HepG2 (cell line): Measurements from ENCODE around the gene SPDL1. TPM values are rescaled to one million over a fixed set of nuclear protein-coding genes. Genes with fewer than 3 reads are reported as not detected.

Experiments used
- ATAC-seq: fragments of 200-7000 bp; cut with Tn5 transposase; 3 replicates; pipeline ENCODE4 v1.9.1; 2020; ENCODE audit warnings: mild to moderate bottlenecking, moderate library complexity
- BruUV-seq: library from RNA; stranded (reverse); fragments of 400-500 nt; replicated peaks from 2 replicates; lab custom pipeline; 2021; lab: Mats Ljungman, UMichigan
- CTCF ChIA-PET: fragments of 300-600 bp; formaldehyde crosslinking; extraction: SDS; loops from one replicate; lab custom pipeline; 2021; ENCODE audit warnings: low total read pairs, inconsistent platforms, low intra/inter-chr PET ratio; lab: Yijun Ruan, JAX
- POLR2A ChIA-PET: fragments of 350-600 bp; sonication (Branson Sonifier 250); formaldehyde crosslinking; loops from one replicate; lab custom pipeline; 2020; ENCODE audit warnings: antibody characterized with exemption, inconsistent platforms; lab: Yijun Ruan, JAX
- DNase-seq: peaks from one replicate; pipeline ENCODE4 v3.0.0-alpha.2; 2015; ENCODE audit warnings: low spot score
- FAIRE-seq: peaks from 3 replicates; lab custom pipeline; 2011; peaks lifted over from hg19 to GRCh38; lab: Jason Lieb, UNC
- H2AFZ ChIP-seq: one replicate; pipeline ENCODE4 v1.6.1; 2011; ENCODE audit warnings: low read length, inconsistent platforms
- H3K27ac ChIP-seq: fragments of 300-600 bp; 3 replicates; pipeline ENCODE4 v1.8.0; 2011; ENCODE audit warnings: mixed run types, mild to moderate bottlenecking, mixed read lengths, low read length, inconsistent platforms; ENCODE audit not compliant: insufficient read depth; ENCODE audit errors: extremely low read length
- H3K27me3 ChIP-seq, 2 experiments: fragments of 200-600 bp in 1 of 2; 2 replicates in 1 of 2; 3 replicates in 1 of 2; pipeline versions ENCODE4 v1.6.0 to v1.8.0; 2011; ENCODE audit warnings: low read length in 2 of 2, mild to moderate bottlenecking in 2 of 2, moderate library complexity in 2 of 2, inconsistent platforms in 1 of 2; ENCODE audit not compliant: insufficient read depth in 2 of 2, control insufficient read depth in 1 of 2
- H3K36me3 ChIP-seq, 2 experiments: fragments of 200-600 bp in 1 of 2; replicated peaks in 1 of 2; 2 replicates in 1 of 2; 3 replicates in 1 of 2; pipeline versions ENCODE4 v1.5.1 to v1.8.0; 2011; ENCODE audit warnings: low read length in 2 of 2, inconsistent platforms in 1 of 2; ENCODE audit not compliant: insufficient read depth in 2 of 2, control insufficient read depth in 1 of 2
- H3K4me1 ChIP-seq: 2 replicates; pipeline ENCODE4 v1.5.1; 2012; ENCODE audit warnings: low read length, inconsistent platforms; ENCODE audit not compliant: insufficient read depth
- H3K4me2 ChIP-seq: 2 replicates; pipeline ENCODE4 v1.6.0; 2011; ENCODE audit warnings: low read depth, low read length, inconsistent platforms
- H3K4me3 ChIP-seq, 3 experiments: fragments of 200-600 bp in 1 of 3; sonication (generic), shearing (Covaris generic) in 1 of 3; replicated peaks in 1 of 3; 2 replicates each; pipeline ENCODE4 v1.5.1; 2011 to 2016; ENCODE audit warnings: low read length in 3 of 3, inconsistent platforms in 2 of 3, low read depth in 2 of 3, mild to moderate bottlenecking in 2 of 3, control low read depth in 1 of 3, mixed read lengths in 1 of 3; ENCODE audit not compliant: insufficient read depth in 1 of 3
- H3K79me2 ChIP-seq: one replicate; pipeline ENCODE4 v1.6.1; 2011; ENCODE audit warnings: low read length, inconsistent platforms; ENCODE audit not compliant: insufficient read depth
- H3K9ac ChIP-seq: 2 replicates; pipeline ENCODE4 v1.6.0; 2011; ENCODE audit warnings: mild to moderate bottlenecking, low read depth, low read length, inconsistent platforms; ENCODE audit not compliant: insufficient read depth
- H3K9me3 ChIP-seq: 2 replicates; pipeline ENCODE4 v1.5.1; 2012; ENCODE audit warnings: mild to moderate bottlenecking, low read length
- H4K20me1 ChIP-seq: 2 replicates; pipeline ENCODE4 v1.6.0; 2011; ENCODE audit warnings: inconsistent platforms, mild to moderate bottlenecking, low read length, moderate library complexity; ENCODE audit not compliant: insufficient read depth
- ASH2L ChIP-seq: fragments of 300-600, 200-600 bp; sonication (generic); IDR thresholded peaks from 2 replicates; pipeline ENCODE4 v1.7.0; 2017; ENCODE audit warnings: low read depth, mild to moderate bottlenecking, moderate library complexity, mixed read lengths, low read length; ENCODE audit not compliant: insufficient read length
- CC2D1A ChIP-seq: sonication (generic); formaldehyde crosslinking; IDR thresholded peaks from 2 replicates; pipeline ENCODE4 v1.8.1; 2023; ENCODE audit warnings: mild to moderate bottlenecking, missing genetic modification reagents
- HNRNPLL ChIP-seq: fragments of 200-400 bp; formaldehyde crosslinking; IDR thresholded peaks from 2 replicates; pipeline ENCODE4 v1.6.1; 2017; ENCODE audit warnings: mild to moderate bottlenecking, low read depth, low read length; ENCODE audit not compliant: poor library complexity, severe bottlenecking
- MED13 ChIP-seq: sonication (generic); formaldehyde crosslinking; IDR thresholded peaks from 2 replicates; pipeline ENCODE4 v1.5.0; 2020; ENCODE audit warnings: missing genetic modification reagents
- SNRNP70 ChIP-seq: fragments of 200-400 bp; formaldehyde crosslinking; IDR thresholded peaks from 2 replicates; pipeline ENCODE4 v1.6.1; 2017; ENCODE audit warnings: mild to moderate bottlenecking, low read depth, low read length, moderate library complexity
- SP2 ChIP-seq: sonication (generic); formaldehyde crosslinking; IDR thresholded peaks from 2 replicates; pipeline ENCODE4 v1.5.1; 2020; ENCODE audit warnings: mild to moderate bottlenecking, missing genetic modification reagents
- SP5 ChIP-seq: IDR thresholded peaks from 2 replicates; pipeline ENCODE4 v1.6.1; 2016; ENCODE audit warnings: low read depth, borderline replicate concordance
- TAF1 ChIP-seq: sonication (generic); formaldehyde crosslinking; IDR thresholded peaks from 2 replicates; pipeline ENCODE4 v1.4.0; 2020; ENCODE audit warnings: missing genetic modification reagents
- ZFP62 ChIP-seq: sonication (generic); formaldehyde crosslinking; IDR thresholded peaks from 2 replicates; pipeline ENCODE4 v1.4.0; 2020; ENCODE audit warnings: missing genetic modification reagents
- ZNF354B ChIP-seq: sonication (generic); formaldehyde crosslinking; IDR thresholded peaks from 2 replicates; pipeline ENCODE4 v1.8.0; 2022; ENCODE audit warnings: mild to moderate bottlenecking, missing genetic modification reagents
- ZNF766 ChIP-seq: sonication (generic); formaldehyde crosslinking; IDR thresholded peaks from 2 replicates; pipeline ENCODE4 v1.5.0; 2020; ENCODE audit warnings: missing genetic modification reagents, borderline replicate concordance
- ZSCAN9 ChIP-seq: IDR thresholded peaks from 2 replicates; pipeline ENCODE4 v1.6.1; 2016; ENCODE audit warnings: borderline replicate concordance
- WGBS: methylation state at CpG from one replicate; pipeline ENCODE4 v1.1.6; 2017; ENCODE audit warnings: low lambda C conversion rate; 5-methylcytosine and 5-hydroxymethylcytosine counted together
- in situ Hi-C: cut with HindIII; loops from 2 replicates; pipeline ENCODE4 v1.10.0; 2017; ENCODE audit warnings: low pct_unique_long_range_greater_than_20kb; ENCODE audit not compliant: extremely low pct_ligation_motif_present
- intact Hi-C: fragments of 100-400 bp; cut with micrococcal nuclease; formaldehyde crosslinking; loops from one replicate; pipeline ENCODE4 v1.10.0; 2022; ENCODE audit not compliant: unreplicated experiment
- polyA plus RNA-seq, 8 experiments: library from polyadenylated mRNA; depleted of rRNA in 3 of 8; stranded (reverse) in 7 of 8; unstranded in 1 of 8; fragments of >200 nt; fragmentation: Illumina TruSeq in 4 of 8; extraction: Trizol in 4 of 8; gene quantifications; 2 replicates each; pipeline versions ENCODE4 v1.2.1 to v1.2.3, GENCODE V29; 2011 to 2016; ENCODE audit warnings: low read depth in 4 of 8, missing spikeins in 1 of 8, mixed read lengths in 1 of 8; ENCODE audit not compliant: insufficient read depth in 1 of 8
- total RNA-seq, 5 experiments: library from RNA; depleted of rRNA; stranded (reverse); fragments of >200 nt; fragmentation: Illumina TruSeq; extraction: Trizol; gene quantifications; 2 replicates each; pipeline ENCODE4 v1.2.3, GENCODE V29; 2016; ENCODE audit warnings: low read depth in 1 of 5
- TF ChIP-seq, protein P1 (sequence below): sonication (generic); formaldehyde crosslinking; IDR thresholded peaks from 2 replicates; pipeline ENCODE4 v1.4.0; 2020; ENCODE audit warnings: low read depth, mild to moderate bottlenecking, missing genetic modification reagents
- TF ChIP-seq, protein P2 (sequence below): sonication (generic); formaldehyde crosslinking; conservative IDR thresholded peaks from 2 replicates; pipeline ENCODE4 v1.4.0; 2020; ENCODE audit warnings: missing genetic modification reagents
- TF ChIP-seq, protein P3 (sequence below): sonication (generic); formaldehyde crosslinking; IDR thresholded peaks from 2 replicates; pipeline ENCODE4 v1.5.1; 2020; ENCODE audit warnings: missing genetic modification reagents, mild to moderate bottlenecking, borderline replicate concordance
- TF ChIP-seq, protein P4 (sequence below): sonication (generic); formaldehyde crosslinking; conservative IDR thresholded peaks from 2 replicates; pipeline ENCODE4 v1.8.0; 2022; ENCODE audit warnings: low read depth, missing genetic modification reagents

Gene SPDL1
- total and polyA plus RNA-seq, 2 of the 13 experiments (the other 11 are each of a cell fraction or from before 2014, with no cell fraction given), result 10.9 to 36.6 TPM

DNA sequence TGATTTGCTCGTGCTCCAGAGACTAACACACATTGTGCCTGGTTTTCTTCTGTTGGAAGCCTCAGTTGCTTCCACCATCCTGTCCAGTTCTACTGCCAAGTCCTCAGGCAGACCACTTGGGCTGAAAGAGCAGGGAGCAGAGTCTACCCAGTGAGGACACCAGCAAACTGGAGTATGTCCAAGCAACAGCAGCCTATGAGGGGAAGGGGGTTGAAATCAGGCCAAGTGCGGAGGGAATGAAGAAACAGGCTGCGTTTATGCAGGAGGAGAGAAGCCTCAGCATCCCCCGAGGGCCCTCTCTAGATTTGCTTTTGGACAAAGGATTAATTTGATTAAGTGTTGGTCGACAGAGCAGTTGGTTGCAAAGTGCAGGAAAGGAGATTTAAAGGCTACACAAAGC lies 68.0 kb downstream of the SPDL1 start (continued):
- TF ChIP-seq, protein P1, sequence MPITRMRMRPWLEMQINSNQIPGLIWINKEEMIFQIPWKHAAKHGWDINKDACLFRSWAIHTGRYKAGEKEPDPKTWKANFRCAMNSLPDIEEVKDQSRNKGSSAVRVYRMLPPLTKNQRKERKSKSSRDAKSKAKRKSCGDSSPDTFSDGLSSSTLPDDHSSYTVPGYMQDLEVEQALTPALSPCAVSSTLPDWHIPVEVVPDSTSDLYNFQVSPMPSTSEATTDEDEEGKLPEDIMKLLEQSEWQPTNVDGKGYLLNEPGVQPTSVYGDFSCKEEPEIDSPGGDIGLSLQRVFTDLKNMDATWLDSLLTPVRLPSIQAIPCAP (CRISPR knock-in tag), result no peak

DNA sequence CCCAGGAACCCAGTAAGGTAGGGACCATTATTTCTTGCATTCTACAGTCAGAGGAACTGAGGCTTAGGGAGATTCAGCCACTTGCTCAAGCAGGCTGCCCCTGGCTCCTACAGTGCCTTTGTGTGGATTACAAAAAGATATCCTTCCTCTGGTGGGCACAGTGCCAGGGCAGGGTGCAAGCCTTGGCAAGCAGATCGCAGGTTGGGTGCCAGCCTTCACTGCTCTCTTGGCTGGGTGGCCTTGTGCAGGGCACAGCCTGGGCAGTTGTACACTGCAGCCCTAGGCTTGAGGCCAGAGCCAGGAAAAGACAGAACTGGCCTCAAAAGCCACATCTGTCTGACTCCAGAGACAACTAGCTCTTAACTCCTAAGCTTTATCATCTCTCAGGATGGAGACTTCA lies 68.5 kb downstream of the SPDL1 start:
- CTCF ChIA-PET, result no interaction called here
- H3K9me3 ChIP-seq, result no peaks in the 10 kb centered on the region
- no peak overlapping the region for H3K4me3 ChIP-seq
- intact Hi-C loops, result no loop called here
- 0% methylated on average over 1 of the region's 1 CpG for WGBS
- H4K20me1 ChIP-seq, result no peaks in the 10 kb centered on the region
- H3K27ac ChIP-seq, result no peak overlapping the region
- DNase-seq (no peak), FAIRE-seq (no peak), ATAC-seq (no peak)
- in situ Hi-C loops, result no loop called here
- H2AFZ ChIP-seq, result no peak overlapping the region
- BruUV-seq, result no TSS peak
- no peak overlapping the region for H3K9ac ChIP-seq
- H3K27me3 ChIP-seq, result no peaks in the 10 kb centered on the region
- no peak overlapping the region for H3K4me2 ChIP-seq
- POLR2A ChIA-PET, result no interaction called here
- no peaks in the 10 kb centered on the region for H3K36me3 ChIP-seq
- H3K79me2 ChIP-seq, result no peaks in the 10 kb centered on the region
- no peaks in the 10 kb centered on the region for H3K4me1 ChIP-seq
- TF ChIP-seq ASH2L (no peak), ZSCAN9 (no peak), MED13 (no peak), ZFP62 (CRISPR knock-in tag) (no peak), SNRNP70 (no peak), TAF1 (CRISPR knock-in tag) (no peak), ZNF354B (no peak), SP2 (no peak), CC2D1A (no peak), SP5 (no peak), HNRNPLL (no peak), ZNF766 (CRISPR knock-in tag) (no peak)
- TF ChIP-seq, protein P2, sequence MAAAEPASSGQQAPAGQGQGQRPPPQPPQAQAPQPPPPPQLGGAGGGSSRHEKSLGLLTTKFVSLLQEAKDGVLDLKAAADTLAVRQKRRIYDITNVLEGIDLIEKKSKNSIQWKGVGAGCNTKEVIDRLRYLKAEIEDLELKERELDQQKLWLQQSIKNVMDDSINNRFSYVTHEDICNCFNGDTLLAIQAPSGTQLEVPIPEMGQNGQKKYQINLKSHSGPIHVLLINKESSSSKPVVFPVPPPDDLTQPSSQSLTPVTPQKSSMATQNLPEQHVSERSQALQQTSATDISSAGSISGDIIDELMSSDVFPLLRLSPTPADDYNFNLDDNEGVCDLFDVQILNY (CRISPR knock-in tag), result no peak
- TF ChIP-seq, protein P3, sequence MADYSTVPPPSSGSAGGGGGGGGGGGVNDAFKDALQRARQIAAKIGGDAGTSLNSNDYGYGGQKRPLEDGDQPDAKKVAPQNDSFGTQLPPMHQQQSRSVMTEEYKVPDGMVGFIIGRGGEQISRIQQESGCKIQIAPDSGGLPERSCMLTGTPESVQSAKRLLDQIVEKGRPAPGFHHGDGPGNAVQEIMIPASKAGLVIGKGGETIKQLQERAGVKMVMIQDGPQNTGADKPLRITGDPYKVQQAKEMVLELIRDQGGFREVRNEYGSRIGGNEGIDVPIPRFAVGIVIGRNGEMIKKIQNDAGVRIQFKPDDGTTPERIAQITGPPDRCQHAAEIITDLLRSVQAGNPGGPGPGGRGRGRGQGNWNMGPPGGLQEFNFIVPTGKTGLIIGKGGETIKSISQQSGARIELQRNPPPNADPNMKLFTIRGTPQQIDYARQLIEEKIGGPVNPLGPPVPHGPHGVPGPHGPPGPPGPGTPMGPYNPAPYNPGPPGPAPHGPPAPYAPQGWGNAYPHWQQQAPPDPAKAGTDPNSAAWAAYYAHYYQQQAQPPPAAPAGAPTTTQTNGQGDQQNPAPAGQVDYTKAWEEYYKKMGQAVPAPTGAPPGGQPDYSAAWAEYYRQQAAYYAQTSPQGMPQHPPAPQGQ (CRISPR knock-in tag), result no peak
- TF ChIP-seq, protein P4, sequence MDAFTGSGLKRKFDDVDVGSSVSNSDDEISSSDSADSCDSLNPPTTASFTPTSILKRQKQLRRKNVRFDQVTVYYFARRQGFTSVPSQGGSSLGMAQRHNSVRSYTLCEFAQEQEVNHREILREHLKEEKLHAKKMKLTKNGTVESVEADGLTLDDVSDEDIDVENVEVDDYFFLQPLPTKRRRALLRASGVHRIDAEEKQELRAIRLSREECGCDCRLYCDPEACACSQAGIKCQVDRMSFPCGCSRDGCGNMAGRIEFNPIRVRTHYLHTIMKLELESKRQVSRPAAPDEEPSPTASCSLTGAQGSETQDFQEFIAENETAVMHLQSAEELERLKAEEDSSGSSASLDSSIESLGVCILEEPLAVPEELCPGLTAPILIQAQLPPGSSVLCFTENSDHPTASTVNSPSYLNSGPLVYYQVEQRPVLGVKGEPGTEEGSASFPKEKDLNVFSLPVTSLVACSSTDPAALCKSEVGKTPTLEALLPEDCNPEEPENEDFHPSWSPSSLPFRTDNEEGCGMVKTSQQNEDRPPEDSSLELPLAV (CRISPR knock-in tag), result no peak
